ENCODE results near the gene CTTN. TPM values are rescaled to one million over a fixed set of nuclear protein-coding genes. Genes with fewer than 3 reads are reported as not detected.

Gene CTTN
- total and polyA plus RNA-seq, 2 of the 13 experiments (the other 11 are each of a cell fraction or from before 2014, with no cell fraction given), result 84.4 to 114 TPM

DNA sequence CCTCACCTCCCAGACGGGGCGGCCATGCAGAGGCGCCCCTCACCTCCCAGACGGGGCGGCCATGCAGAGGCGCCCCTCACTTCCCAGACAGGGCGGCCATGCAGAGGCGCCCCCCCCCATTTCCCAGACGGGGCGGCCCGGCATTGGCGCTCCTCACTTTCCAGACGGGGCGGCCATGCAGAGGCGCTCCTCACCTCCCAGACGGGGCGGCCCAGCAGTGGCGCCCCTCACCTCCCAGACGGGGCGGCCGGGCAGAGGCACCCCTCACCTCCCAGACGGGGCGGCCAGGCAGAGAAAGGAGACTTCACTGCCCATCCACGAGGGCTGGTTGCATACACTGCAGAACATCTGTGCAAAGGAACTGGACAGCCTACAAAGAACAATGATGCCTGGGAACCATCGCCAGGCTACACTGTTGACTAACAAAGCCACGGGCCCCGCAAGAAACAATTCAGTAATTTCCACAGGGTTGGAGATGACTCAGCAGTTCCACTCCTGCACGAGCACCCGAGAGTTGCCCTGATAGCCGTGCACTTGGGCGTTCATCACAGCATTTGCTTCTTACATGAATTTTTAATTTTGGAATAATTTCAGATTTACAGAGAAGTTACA is 58.7 kb downstream of the CTTN start (continued):
- TF ChIP-seq, protein P1, sequence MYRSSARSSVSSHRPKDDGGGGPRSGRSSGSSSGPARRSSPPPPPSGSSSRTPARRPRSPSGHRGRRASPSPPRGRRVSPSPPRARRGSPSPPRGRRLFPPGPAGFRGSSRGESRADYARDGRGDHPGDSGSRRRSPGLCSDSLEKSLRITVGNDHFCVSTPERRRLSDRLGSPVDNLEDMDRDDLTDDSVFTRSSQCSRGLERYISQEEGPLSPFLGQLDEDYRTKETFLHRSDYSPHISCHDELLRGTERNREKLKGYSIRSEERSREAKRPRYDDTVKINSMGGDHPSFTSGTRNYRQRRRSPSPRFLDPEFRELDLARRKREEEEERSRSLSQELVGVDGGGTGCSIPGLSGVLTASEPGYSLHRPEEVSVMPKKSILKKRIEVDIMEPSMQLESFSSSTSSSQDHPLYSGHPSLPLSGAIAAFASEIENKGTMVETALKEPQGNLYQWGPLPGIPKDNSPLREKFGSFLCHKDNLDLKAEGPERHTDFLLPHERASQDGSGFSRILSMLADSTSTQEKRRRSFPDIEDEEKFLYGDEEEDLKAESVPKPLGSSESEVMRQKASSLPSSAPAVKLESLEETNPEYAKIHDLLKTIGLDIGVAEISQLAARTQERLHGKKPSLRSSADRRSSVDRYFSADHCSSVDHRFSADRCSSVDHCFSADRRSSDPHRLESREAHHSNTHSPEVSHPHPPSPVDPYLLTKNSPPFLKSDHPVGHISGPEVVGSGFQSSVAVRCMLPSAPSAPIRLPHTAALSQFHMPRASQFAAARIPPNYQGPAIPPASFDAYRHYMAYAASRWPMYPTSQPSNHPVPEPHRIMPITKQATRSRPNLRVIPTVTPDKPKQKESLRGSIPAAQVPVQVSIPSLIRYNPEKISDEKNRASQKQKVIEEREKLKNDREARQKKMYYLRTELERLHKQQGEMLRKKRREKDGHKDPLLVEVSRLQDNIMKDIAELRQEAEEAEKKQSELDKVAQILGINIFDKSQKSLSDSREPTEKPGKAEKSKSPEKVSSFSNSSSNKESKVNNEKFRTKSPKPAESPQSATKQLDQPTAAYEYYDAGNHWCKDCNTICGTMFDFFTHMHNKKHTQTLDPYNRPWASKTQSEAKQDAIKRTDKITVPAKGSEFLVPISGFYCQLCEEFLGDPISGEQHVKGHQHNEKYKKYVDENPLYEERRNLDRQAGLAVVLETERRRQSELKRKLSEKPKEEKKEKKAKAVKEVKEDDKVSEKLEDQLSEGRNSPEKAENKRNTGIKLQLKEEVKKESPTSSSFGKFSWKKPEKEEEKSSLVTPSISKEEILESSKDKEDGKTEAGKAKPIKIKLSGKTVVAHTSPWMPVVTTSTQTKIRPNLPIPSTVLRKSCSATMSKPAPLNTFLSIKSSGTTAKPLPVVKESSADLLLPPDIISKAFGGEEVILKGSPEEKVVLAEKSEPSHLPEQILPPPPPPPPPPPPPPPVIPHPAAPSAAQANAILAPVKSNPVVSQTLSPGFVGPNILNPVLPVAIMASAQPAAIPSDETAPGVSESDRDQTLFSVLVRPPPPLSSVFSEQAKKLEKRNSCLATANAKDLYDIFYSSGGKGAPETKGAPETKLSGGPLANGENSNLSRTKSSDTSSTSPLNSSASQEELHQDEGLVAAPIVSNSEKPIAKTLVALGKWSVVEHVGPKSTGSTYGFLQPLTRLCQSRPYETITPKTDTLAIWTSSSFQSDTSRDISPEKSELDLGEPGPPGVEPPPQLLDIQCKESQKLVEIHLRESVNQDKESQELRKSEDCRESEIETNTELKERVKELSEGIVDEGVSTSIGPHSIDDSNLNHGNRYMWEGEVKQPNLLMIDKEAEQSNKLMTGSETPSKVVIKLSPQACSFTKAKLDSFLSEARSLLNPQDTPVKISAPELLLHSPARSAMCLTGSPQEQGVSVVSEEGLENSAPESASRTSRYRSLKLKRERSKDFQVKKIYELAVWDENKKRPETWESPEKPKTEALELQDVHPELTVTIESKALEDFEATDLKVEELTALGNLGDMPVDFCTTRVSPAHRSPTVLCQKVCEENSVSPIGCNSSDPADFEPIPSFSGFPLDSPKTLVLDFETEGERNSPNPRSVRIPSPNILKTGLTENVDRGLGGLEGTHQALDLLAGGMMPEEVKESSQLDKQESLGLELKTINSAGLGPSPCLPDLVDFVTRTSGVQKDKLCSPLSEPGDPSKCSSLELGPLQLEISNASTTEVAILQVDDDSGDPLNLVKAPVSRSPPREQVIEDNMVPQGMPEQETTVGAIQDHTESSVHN (CRISPR knock-in tag; IDR thresholded peaks at IDR 0.05), result no peak
- TF ChIP-seq, protein P2, sequence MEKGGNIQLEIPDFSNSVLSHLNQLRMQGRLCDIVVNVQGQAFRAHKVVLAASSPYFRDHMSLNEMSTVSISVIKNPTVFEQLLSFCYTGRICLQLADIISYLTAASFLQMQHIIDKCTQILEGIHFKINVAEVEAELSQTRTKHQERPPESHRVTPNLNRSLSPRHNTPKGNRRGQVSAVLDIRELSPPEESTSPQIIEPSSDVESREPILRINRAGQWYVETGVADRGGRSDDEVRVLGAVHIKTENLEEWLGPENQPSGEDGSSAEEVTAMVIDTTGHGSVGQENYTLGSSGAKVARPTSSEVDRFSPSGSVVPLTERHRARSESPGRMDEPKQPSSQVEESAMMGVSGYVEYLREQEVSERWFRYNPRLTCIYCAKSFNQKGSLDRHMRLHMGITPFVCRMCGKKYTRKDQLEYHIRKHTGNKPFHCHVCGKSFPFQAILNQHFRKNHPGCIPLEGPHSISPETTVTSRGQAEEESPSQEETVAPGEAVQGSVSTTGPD (CRISPR knock-in tag; IDR thresholded peaks at IDR 0.05), result no peak
- TF ChIP-seq ZNF432 (CRISPR knock-in tag; IDR thresholded peaks at IDR 0.05; ENCODE audit: borderline replicate concordance) (no peak), ZNF616 (CRISPR knock-in tag; IDR thresholded peaks at IDR 0.05; ENCODE audit: low read depth) (no peak), KDM6A (CRISPR knock-in tag; IDR thresholded peaks at IDR 0.05; ENCODE audit: low read depth) (no peak), FLYWCH1 (CRISPR knock-in tag; IDR thresholded peaks at IDR 0.05) (no peak), ZC3H4 (CRISPR knock-in tag; IDR thresholded peaks at IDR 0.05; ENCODE audit: borderline replicate concordance) (no peak), BRCA1 (CRISPR knock-in tag; IDR thresholded peaks at IDR 0.05) (no peak), MTF1 (CRISPR knock-in tag; IDR thresholded peaks at IDR 0.05) (no peak), TCF7L2 (IDR thresholded peaks at IDR 0.05; ENCODE audit: low read depth, low read length) (no peak), ADNP (CRISPR knock-in tag; IDR thresholded peaks at IDR 0.05) (no peak)
- TF ChIP-seq, protein P3, sequence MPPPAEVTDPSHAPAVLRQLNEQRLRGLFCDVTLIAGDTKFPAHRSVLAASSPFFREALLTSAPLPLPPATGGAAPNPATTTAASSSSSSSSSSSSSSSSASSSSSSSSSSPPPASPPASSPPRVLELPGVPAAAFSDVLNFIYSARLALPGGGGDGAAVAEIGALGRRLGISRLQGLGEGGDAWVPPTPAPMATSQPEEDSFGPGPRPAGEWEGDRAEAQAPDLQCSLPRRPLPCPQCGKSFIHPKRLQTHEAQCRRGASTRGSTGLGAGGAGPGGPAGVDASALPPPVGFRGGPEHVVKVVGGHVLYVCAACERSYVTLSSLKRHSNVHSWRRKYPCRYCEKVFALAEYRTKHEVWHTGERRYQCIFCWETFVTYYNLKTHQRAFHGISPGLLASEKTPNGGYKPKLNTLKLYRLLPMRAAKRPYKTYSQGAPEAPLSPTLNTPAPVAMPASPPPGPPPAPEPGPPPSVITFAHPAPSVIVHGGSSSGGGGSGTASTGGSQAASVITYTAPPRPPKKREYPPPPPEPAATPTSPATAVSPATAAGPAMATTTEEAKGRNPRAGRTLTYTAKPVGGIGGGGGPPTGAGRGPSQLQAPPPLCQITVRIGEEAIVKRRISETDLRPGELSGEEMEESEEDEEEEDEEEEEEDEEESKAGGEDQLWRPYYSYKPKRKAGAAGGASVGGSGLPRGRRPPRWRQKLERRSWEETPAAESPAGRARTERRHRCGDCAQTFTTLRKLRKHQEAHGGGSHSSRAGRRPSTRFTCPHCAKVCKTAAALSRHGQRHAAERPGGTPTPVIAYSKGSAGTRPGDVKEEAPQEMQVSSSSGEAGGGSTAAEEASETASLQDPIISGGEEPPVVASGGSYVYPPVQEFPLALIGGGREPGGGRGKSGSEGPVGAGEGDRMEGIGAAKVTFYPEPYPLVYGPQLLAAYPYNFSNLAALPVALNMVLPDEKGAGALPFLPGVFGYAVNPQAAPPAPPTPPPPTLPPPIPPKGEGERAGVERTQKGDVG (CRISPR knock-in tag; IDR thresholded peaks at IDR 0.05; ENCODE audit: borderline replicate concordance), result no peak
- TF ChIP-seq, protein P4, sequence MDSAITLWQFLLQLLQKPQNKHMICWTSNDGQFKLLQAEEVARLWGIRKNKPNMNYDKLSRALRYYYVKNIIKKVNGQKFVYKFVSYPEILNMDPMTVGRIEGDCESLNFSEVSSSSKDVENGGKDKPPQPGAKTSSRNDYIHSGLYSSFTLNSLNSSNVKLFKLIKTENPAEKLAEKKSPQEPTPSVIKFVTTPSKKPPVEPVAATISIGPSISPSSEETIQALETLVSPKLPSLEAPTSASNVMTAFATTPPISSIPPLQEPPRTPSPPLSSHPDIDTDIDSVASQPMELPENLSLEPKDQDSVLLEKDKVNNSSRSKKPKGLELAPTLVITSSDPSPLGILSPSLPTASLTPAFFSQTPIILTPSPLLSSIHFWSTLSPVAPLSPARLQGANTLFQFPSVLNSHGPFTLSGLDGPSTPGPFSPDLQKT (CRISPR knock-in tag; IDR thresholded peaks at IDR 0.05; ENCODE audit: borderline replicate concordance), result no peak
- TF ChIP-seq, protein P5, sequence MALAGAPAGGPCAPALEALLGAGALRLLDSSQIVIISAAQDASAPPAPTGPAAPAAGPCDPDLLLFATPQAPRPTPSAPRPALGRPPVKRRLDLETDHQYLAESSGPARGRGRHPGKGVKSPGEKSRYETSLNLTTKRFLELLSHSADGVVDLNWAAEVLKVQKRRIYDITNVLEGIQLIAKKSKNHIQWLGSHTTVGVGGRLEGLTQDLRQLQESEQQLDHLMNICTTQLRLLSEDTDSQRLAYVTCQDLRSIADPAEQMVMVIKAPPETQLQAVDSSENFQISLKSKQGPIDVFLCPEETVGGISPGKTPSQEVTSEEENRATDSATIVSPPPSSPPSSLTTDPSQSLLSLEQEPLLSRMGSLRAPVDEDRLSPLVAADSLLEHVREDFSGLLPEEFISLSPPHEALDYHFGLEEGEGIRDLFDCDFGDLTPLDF (CRISPR knock-in tag; IDR thresholded peaks at IDR 0.05), result no peak

Data from HepG2 (cell line).